Muscle of leg (tissue), 11 donors: ENCODE results near the gene TPM1. TPM values are rescaled to one million over a fixed set of nuclear protein-coding genes. Genes with fewer than 3 reads are reported as not detected.
A peak's percentile ranks its signal among the peaks of the same experiment; 100 is the strongest.

Source experiments
- DNase-seq: peaks from one replicate; pipeline ENCODE4 v3.0.0; 2013
- H3K27ac ChIP-seq: one replicate; pipeline ENCODE4 v1.5.1; 2013; ENCODE audit warnings: mild to moderate bottlenecking, low read length, control low read depth
- H3K27me3 ChIP-seq: one replicate; pipeline ENCODE4 v1.6.1; 2013; ENCODE audit warnings: low read length; ENCODE audit not compliant: control insufficient read depth, insufficient read depth
- H3K36me3 ChIP-seq: one replicate; pipeline ENCODE4 v1.6.1; 2013; ENCODE audit warnings: low read length; ENCODE audit not compliant: control insufficient read depth, insufficient read depth
- H3K4me1 ChIP-seq: one replicate; pipeline ENCODE4 v1.6.1; 2013; ENCODE audit warnings: low read length; ENCODE audit not compliant: control insufficient read depth, insufficient read depth
- H3K4me3 ChIP-seq: one replicate; pipeline ENCODE4 v1.5.1; 2013; ENCODE audit warnings: low read length, control low read depth
- H3K9me3 ChIP-seq: replicated peaks from 2 replicates; pipeline ENCODE4 v1.6.1; 2013; ENCODE audit warnings: low read depth, low read length; ENCODE audit not compliant: control insufficient read depth
- WGBS: methylation state at CpG from one replicate; pipeline ENCODE4 v1.1.5; 2013; ENCODE audit warnings: missing lambda C conversion rate; ENCODE audit not compliant: insufficient coverage; 5-methylcytosine and 5-hydroxymethylcytosine counted together
- polyA plus RNA-seq, 8 donors: library from polyadenylated mRNA; unstranded; fragments of 120-200 nt; gene quantifications; one replicate each; pipeline versions ENCODE4 v1.2.1 to v1.2.3, GENCODE V29; 2013; ENCODE audit warnings: inconsistent platforms in 1 of 8, low replicate concordance in 1 of 8; ENCODE audit not compliant: insufficient read length in 8 of 8, insufficient read depth in 1 of 8
- total RNA-seq: library from RNA; stranded (reverse); fragments of 120-200 nt; gene quantifications from one replicate; pipeline ENCODE4 v1.2.4, GENCODE V29; 2013

Gene TPM1
- total and polyA plus RNA-seq, 9 donors: 1,893 to 5,870 (median 4,342) TPM

GRCh38 chr15:63037976-63038720 lies 4.4 kb upstream of the TPM1 start:
- Histone ChIP-seq H3K27me3 (peaks cover 19% of the 10 kb centered on the region), H3K4me3 (no peak overlapping the region), H3K4me1 (peaks cover 18% of the 10 kb centered on the region), H3K36me3 (no peaks in the 10 kb centered on the region), H3K27ac (no peak overlapping the region), H3K9me3 (peaks cover 2% of the 10 kb centered on the region)
- WGBS: 79% methylated on average over 3 of the region's 10 CpGs
- no peak for DNase-seq

- H3K9me3 ChIP-seq: peaks cover 2% of the 10 kb centered on the region
- H3K4me1 ChIP-seq: peaks cover 25% of the 10 kb centered on the region
- no peak for DNase-seq
- 83% methylated on average over 4 of the region's 5 CpGs for WGBS
- no peak overlapping the region for H3K27ac ChIP-seq
- H3K27me3 ChIP-seq: peaks cover 29% of the 10 kb centered on the region
- H3K36me3 ChIP-seq: peaks cover 2% of the 10 kb centered on the region
- no peak overlapping the region for H3K4me3 ChIP-seq
Measured at GRCh38 chr15:63038926-63039673, 3.4 kb upstream of the TPM1 start.

DNA sequence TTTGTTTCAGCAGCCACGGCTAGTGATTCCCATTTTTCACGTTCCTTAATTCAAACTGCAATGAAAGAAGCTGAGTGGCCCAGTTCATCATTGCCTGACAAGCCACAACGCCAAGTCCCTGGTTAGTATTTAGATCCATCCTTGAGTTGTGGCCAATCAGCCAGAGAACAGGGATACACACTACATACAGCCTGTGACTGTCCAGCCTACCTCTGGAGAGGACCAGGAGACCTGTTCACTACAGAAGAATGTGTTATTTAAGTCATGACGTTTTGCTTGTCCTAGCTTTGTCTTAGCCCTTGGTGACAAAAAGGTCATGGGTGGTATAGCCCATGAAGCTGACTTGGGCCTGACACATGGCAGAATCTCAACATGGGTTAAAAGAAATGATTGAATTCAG lies 2.7 kb upstream of the TPM1 start:
- H3K4me3 ChIP-seq: no peak overlapping the region
- WGBS: 95% methylated on average over 3 of the region's 4 CpGs
- peaks cover 5% of the 10 kb centered on the region for H3K36me3 ChIP-seq
- peaks cover 25% of the 10 kb centered on the region for H3K4me1 ChIP-seq
- DNase-seq: no peak
- peaks cover 34% of the 10 kb centered on the region for H3K27me3 ChIP-seq
- no peak overlapping the region for H3K27ac ChIP-seq
- peaks cover 2% of the 10 kb centered on the region for H3K9me3 ChIP-seq

DNA sequence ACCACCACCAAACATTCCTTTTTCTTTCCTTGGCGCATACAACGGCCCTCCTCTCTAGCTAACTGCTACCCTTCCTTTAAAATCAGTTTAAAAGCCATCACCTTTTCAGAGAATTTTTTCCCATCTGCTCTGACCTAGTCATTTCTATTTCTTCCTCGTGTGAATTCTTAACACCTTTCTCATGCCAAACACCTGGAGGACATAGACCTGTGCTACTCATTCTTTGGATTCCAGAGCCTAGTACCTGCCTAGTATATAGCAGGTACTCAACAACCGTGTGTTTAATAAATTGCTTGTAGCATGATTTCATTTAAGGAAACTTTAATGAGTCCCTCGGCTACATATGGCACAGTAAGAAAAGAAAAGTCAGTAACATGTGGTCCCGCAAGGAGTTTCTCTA lies 2.0 kb upstream of the TPM1 start:
- H3K27ac ChIP-seq: no peak overlapping the region
- H3K4me3 ChIP-seq: no peak overlapping the region
- DNase-seq: no peak
- WGBS: 78% methylated on average over 3 of the region's 6 CpGs
- H3K9me3 ChIP-seq: peaks cover 2% of the 10 kb centered on the region
- peaks cover 21% of the 10 kb centered on the region for H3K4me1 ChIP-seq
- peaks cover 37% of the 10 kb centered on the region for H3K27me3 ChIP-seq
- H3K36me3 ChIP-seq: peaks cover 8% of the 10 kb centered on the region

GRCh38 chr15:63040954-63041353 lies 1.6 kb upstream of the TPM1 start:
- Histone ChIP-seq H3K27ac (peak overlapping the region; percentile 76), H3K4me1 (peaks cover 19% of the 10 kb centered on the region), H3K9me3 (peaks cover 2% of the 10 kb centered on the region), H3K36me3 (peaks cover 8% of the 10 kb centered on the region), H3K27me3 (peaks cover 39% of the 10 kb centered on the region), H3K4me3 (peak overlapping the region; percentile 55)
- 70% methylated on average over 6 of the region's 6 CpGs for whole genome bisulfite sequencing
- no peak for DNase-seq

DNA sequence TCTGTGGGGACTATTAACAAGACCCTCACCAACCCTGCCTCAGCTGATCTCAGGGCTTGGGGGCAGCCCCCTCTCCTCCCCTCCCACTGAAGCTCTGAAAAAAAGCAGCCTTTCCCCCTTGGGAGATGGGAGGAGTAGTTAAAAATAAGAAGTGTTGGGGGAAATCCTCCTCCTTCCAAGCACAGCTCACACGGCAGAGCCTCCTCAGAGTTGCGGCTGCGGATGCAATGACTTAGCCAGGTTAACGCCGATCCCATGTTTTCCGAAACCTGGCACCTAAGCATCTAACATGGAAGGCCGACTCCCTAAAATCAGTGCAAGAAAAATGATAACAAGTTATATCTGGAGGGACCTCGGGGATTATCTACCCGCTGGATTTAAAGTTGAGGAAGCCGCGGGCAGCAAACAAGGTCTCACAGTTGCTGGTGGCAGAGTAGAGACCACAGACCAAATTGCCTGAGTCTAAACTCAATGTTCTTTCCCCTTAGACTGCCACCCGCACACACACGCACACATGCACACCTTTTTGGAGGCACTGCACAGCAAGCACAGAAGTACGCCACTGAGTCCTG lies 1.1 kb upstream of the TPM1 start:
- Histone ChIP-seq H3K4me1 (peaks cover 14% of the 10 kb centered on the region), H3K9me3 (peaks cover 2% of the 10 kb centered on the region), H3K4me3 (peak overlapping the region; percentile 55), H3K27ac (peak overlapping the region; percentile 76), H3K36me3 (peaks cover 8% of the 10 kb centered on the region), H3K27me3 (peaks cover 39% of the 10 kb centered on the region)
- 58% methylated on average over 3 of the region's 14 CpGs for WGBS
- no peak for DNase-seq

DNA sequence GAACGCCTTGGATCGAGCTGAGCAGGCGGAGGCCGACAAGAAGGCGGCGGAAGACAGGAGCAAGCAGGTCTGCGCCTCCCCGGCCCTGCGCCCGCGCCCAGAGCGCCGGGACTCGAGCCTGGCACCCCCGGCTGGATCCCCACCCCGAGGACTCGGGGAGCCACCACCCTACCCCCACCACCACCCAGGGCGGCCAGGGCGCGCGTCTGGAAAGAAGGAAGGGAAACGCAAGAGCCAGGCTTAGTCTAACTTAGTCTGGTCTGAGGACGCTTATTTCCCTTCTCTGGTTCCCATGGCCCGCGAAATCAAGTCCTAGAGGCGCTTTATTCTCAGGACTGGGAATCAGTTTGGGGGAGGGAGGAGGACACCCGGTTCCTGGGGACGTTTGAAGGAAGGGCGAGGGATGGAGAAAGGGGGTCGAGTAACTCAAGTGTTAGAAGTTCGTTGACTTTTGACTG lies 359 bp downstream of the TPM1 start:
- WGBS: 1% methylated on average over 22 of the region's 31 CpGs

GRCh38 chr15:63043335-63044076 lies 959 bp downstream of the TPM1 start:
- under 1% methylated on average over 52 of the region's 54 CpGs for WGBS
- Histone ChIP-seq H3K4me1 (peaks cover 22% of the 10 kb centered on the region), H3K36me3 (peaks cover 12% of the 10 kb centered on the region), H3K4me3 (peak overlapping the region; percentile 55), H3K27me3 (peaks cover 42% of the 10 kb centered on the region), H3K27ac (peak overlapping the region; percentile 89), H3K9me3 (peaks cover 2% of the 10 kb centered on the region)
- DNase-seq: no peak

More for the DNA sequence above, 359 bp downstream of the TPM1 start:
- H3K27ac ChIP-seq: peak overlapping the region; percentile 89
- H3K9me3 ChIP-seq: peaks cover 2% of the 10 kb centered on the region
- DNase-seq: no peak
- peaks cover 12% of the 10 kb centered on the region for H3K36me3 ChIP-seq
- H3K4me1 ChIP-seq: peaks cover 21% of the 10 kb centered on the region
- H3K4me3 ChIP-seq: peak overlapping the region; percentile 55
- H3K27me3 ChIP-seq: peaks cover 42% of the 10 kb centered on the region

DNA sequence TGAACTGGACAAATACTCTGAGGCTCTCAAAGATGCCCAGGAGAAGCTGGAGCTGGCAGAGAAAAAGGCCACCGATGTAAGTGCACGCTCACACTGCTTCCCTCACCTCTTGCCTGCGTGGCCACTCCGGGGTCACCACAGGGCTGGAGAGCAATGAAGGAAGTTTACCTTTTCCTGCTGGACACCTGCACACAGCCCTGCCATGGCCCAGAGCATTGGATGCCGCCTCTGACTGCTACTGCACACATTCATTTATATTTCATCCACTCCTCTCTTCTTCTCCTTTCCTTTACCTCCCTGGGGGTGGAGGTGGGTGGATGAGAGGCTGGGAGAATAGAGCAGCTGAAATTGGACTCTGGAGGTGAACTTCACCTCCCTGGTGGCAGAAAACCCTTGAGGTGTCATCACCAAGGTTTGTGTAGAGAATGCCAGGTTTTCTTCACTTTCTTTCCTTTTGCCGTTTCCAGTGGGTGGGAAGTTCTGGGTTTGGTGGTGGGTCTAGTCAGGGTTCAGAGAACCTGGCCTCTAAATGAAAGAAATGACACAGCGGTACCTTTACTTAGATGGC lies 1.6 kb downstream of the TPM1 start:
- Histone ChIP-seq H3K27me3 (peaks cover 42% of the 10 kb centered on the region), H3K27ac (peak overlapping the region; percentile 89), H3K9me3 (peaks cover 2% of the 10 kb centered on the region), H3K4me3 (peak overlapping the region; percentile 55), H3K4me1 (peaks cover 27% of the 10 kb centered on the region), H3K36me3 (peaks cover 12% of the 10 kb centered on the region)
- no peak for DNase-seq
- WGBS: 38% methylated on average over 3 of the region's 7 CpGs
